ENCODE results near the gene PRDM16. TPM values are rescaled to one million over a fixed set of nuclear protein-coding genes. Genes with fewer than 3 reads are reported as not detected.

PRDM16 gene
- total RNA-seq, 1 experiment from 2014 or later: 0.17 TPM

GRCh38 chr1:3192361-3192760 is 123.4 kb downstream of the PRDM16 start:
- H2BK12ac ChIP-seq (ENCODE audit: insufficient read length, low read depth, low read length): no peak overlapping the region
- H3K79me2 ChIP-seq (ENCODE audit: insufficient read depth, low read length): no peaks in the 10 kb centered on the region
- no peaks in the 10 kb centered on the region for H3K27me3 ChIP-seq (ENCODE audit: insufficient read depth, low read length)
- H3K56ac ChIP-seq (ENCODE audit: insufficient read length, low read depth, low read length): no peak overlapping the region
- no peak overlapping the region for H4K8ac ChIP-seq (replicated peaks; ENCODE audit: insufficient read length, low read depth, low read length)
- Mint-ChIP-seq H3K9me3 (no peaks in the 10 kb centered on the region), H3K4me3 (no peak overlapping the region), H3K27ac (no peak overlapping the region), H3K4me1 (peaks cover 12 to 25% of the 10 kb centered on the region in 2 experiments; a peak in 3 of 4 replicates), H3K27me3 (ENCODE audit: low read depth) (peaks cover 1% of the 10 kb centered on the region), H3K36me3 (ENCODE audit: insufficient read depth in 1 of 3, low read depth in 3 of 3) (no peaks in the 10 kb centered on the region)
- no peak overlapping the region for H4K5ac ChIP-seq (ENCODE audit: insufficient read length, low read depth, low read length)
- no peak overlapping the region for H3T11ph ChIP-seq (ENCODE audit: low read length)
- no peak overlapping the region for H4K91ac ChIP-seq (ENCODE audit: insufficient read length, low read depth, low read length)
- no peak for TF ChIP-seq CTCF (conservative IDR thresholded peaks at IDR 0.05)
- no peak overlapping the region for H2BK15ac ChIP-seq (ENCODE audit: low read depth, low read length)
- H3K14ac ChIP-seq (ENCODE audit: insufficient read depth, low read length): no peak overlapping the region
- no peak overlapping the region for H3K4me2 ChIP-seq (ENCODE audit: insufficient read depth, insufficient read length, low read length)
- H2AFZ ChIP-seq (ENCODE audit: low read length): no peak overlapping the region
- no peak overlapping the region for H2AK5ac ChIP-seq (ENCODE audit: insufficient read length, low read length)
- H3K4me1 ChIP-seq (ENCODE audit: insufficient read depth, low read length): no peaks in the 10 kb centered on the region
- no peak overlapping the region for H2BK5ac ChIP-seq (ENCODE audit: insufficient read length, low read length)
- H3K18ac ChIP-seq (ENCODE audit: insufficient read length, low read depth, low read length): no peak overlapping the region
- peaks cover 4% of the 10 kb centered on the region for H3K23me2 ChIP-seq (ENCODE audit: insufficient read length, low read depth, low read length, poor library complexity, severe bottlenecking)
- no peak for DNase-seq
- H3K9me3 ChIP-seq (ENCODE audit: control insufficient read depth, low read depth, low read length): no peaks in the 10 kb centered on the region
- H3K79me1 ChIP-seq (ENCODE audit: insufficient read depth, low read depth, low read length, poor library complexity, severe bottlenecking): no peaks in the 10 kb centered on the region
- no peaks in the 10 kb centered on the region for H4K20me1 ChIP-seq (ENCODE audit: control insufficient read depth, insufficient read depth, insufficient read length)
- H3K27ac ChIP-seq (ENCODE audit: insufficient read length, low read depth, low read length): no peak overlapping the region
- H3K23ac ChIP-seq (ENCODE audit: insufficient read length, low read depth, low read length): no peak overlapping the region
- H2BK120ac ChIP-seq (ENCODE audit: low read depth, low read length, poor library complexity, severe bottlenecking): no peak overlapping the region
- WGBS (ENCODE audit: extremely low coverage, insufficient read length, low lambda C conversion rate): no CpG with 5 or more reads among the region's 6 CpGs
- H3K9ac ChIP-seq (ENCODE audit: extremely low read depth, insufficient read length, low read length): no peak overlapping the region
- no peak overlapping the region for H3K4ac ChIP-seq (ENCODE audit: low read depth, low read length)
- H2BK20ac ChIP-seq (ENCODE audit: low read depth, low read length, poor library complexity, severe bottlenecking): no peak overlapping the region

Data from H9 (cell line).